D721Med (cell line): ENCODE results near the gene ZFAND2B.

Experiments used
- DNase-seq: peaks from one replicate; pipeline ENCODE4 v3.0.0; 2011; ENCODE audit warnings: low spot score; ENCODE audit not compliant: insufficient read length
- FAIRE-seq: peaks from 2 replicates; lab custom pipeline; 2011; peaks lifted over from hg19 to GRCh38; lab: Jason Lieb, UNC
- TF ChIP-seq, protein P1 (sequence below): IDR thresholded peaks from 2 replicates; pipeline ENCODE4 v1.5.1; 2012; ENCODE audit warnings: mild to moderate bottlenecking, control low read depth; ENCODE audit not compliant: insufficient read depth; ENCODE audit errors: missing control alignments

Gene ZFAND2B

DNA sequence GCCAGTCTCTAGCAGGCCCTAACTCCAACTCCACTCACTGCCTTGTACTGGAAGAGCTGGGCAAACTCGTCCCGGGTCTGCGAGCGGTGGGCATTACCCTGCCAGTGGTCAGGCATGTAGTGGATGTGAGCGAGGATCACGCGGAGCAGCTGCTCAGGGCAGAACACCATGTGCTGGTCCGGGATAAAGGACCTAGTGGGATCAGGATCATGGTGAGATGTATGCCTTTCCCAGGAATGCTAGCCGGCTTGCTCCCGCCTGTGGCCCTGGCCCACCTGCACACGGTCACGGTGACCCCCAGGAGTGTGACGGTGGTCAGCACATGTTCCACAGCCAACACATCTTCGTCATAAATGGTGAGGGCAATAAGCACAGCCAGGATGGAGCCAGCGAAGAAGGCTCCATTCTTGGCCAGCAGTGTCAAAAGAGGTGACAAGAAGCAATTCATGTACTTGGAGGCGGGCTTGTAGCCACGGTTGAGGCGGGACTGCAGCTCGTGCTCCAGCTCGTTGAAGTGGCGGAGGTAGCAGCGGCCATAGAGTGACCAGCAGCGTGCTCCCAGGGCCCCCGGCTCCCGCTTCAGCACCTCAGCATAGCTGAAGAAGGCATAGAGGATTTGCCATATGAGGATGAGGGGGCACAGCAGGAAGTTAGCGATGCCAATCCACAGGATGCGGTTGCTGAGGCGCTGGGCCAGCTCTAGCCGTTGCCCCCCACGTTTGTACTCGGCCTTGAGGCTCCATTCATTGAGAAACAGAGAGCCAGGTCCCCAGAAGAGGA is 17.4 kb downstream of the ZFAND2B start:
- FAIRE-seq (no peak), DNase-seq (no peak)
- TF ChIP-seq, protein P1, sequence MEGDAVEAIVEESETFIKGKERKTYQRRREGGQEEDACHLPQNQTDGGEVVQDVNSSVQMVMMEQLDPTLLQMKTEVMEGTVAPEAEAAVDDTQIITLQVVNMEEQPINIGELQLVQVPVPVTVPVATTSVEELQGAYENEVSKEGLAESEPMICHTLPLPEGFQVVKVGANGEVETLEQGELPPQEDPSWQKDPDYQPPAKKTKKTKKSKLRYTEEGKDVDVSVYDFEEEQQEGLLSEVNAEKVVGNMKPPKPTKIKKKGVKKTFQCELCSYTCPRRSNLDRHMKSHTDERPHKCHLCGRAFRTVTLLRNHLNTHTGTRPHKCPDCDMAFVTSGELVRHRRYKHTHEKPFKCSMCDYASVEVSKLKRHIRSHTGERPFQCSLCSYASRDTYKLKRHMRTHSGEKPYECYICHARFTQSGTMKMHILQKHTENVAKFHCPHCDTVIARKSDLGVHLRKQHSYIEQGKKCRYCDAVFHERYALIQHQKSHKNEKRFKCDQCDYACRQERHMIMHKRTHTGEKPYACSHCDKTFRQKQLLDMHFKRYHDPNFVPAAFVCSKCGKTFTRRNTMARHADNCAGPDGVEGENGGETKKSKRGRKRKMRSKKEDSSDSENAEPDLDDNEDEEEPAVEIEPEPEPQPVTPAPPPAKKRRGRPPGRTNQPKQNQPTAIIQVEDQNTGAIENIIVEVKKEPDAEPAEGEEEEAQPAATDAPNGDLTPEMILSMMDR, result no peak

DNA sequence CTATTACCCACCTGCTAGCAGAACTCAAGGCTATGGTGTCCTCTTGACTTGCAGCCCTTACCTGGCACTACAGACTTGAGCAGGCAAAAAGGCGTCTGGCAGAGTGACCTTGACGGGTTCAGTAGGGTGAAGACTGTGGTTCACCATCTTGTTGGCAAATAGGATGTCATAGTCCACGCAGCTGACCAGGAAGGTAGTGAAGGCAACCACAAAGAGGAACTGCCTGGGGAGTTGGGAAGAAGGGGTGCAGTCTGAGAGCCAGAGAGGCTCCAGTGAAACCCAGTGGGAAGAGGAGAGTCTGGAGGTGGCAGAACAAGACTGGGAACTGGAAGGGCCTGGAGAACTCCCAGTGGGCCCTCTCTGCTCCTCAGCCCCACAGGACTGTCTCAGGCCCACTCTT is 18.8 kb downstream of the ZFAND2B start:
- TF ChIP-seq, protein P1, result no peak
- DNase-seq (no peak), FAIRE-seq (no peak)

DNA sequence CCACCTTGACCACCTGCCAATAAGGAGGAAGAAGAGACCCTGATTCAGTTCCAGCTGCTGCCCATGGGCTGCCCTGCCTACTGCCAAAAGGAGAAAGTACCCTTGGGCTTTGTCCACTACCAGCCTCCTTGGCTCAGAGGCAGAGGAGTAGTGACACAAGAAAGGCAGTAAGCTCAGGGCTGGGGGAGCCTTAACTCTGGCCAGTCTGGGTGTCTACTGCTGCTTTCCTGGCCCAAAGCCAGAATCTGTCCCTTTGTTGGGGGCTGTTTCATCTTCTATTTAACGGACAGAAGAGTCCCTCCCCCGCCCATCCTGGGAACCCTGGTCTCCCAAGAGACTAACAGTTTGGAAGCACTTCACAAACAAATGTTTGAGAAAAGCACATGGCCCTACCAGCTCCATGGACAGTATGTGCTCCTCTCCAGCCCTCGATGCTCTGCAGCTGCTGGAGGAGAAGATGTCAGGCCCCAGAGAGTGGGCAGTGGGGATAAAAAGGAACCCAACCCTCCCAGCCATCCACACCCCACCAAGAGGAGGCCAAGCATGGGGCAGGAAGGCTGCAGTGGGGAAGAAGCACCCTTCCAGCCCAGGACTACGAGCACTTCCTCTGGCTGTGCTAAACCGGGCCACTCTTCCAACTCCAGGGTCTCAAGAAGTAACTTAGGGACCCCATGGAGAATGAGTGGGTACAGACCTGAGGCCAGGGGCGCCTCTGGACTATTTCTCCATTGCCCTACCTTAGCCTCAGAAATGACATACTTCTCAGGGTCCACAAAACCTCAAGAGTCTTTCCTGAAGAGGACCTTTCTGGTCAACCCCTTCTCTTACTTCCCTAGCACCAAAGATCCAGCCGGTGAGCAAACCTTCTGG is 21.7 kb downstream of the ZFAND2B start:
- no peak for FAIRE-seq
- no peak for DNase-seq
- TF ChIP-seq, protein P1, result no peak

DNA sequence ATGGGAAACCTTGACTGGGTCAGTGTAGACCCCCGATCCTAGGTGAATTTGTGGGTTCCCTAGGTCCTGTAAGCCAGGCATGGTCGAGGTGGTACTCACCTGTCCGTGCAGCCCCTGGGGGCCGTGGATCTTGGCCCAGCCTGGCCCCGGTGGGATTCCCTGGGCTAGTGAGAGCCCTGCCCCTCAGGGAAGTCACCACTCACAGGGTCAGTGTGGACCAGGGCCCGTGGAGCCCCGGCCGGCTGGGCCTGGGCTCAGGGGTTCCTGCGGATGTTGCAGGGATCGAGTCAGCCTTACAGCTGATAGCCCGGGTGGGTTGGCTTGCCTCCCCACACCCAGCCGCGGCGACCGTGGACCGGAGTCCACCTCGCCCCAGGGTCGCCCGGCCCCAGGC is 22.3 kb downstream of the ZFAND2B start:
- DNase-seq (no peak), FAIRE-seq (no peak)
- TF ChIP-seq, protein P1, result no peak

DNA sequence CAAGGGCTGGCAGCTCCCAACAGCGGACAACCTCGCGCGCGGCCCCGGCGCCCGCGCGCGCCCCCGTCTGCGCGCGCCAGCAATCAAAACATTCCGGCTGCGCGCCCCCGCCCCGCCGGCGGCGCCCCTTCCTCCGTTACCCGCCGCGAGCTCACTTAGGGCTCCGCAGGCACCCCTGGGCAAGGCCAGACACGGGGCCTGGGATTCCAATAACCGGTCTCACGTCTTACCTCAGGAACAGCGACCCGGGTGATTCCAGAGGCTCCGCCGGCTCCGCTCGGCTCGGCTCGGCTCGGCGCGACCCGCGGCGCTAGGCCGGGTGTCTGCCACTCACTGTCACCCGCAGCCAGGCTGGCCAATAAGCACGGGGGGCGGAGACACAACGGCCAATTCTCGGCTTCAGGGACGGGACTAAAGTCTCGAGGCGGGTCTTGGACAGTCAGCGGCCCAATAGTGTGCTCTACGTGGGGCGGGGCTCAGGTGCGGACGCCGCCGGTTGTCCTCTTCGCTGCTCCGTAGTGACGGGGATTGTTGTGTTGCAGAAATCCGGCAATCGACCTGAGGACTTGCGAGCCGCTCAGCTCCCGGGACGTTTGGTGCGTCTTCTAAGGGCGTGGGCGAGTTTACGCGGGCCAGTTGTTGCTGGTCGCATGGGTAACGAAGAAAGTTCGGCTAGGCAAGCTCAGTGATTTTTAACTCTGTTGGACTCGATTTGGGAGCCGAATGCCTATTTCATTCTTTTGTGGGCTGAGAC is 22.9 kb downstream of the ZFAND2B start, which contains the start of the genes ANKZF1 and ATG9A:
ANKZF1 (plus strand) TSS at position 502 of the 754 bp plus-strand sequence. CDS start 452 bp downstream, outside the sequence.
ATG9A (minus strand) TSS at position 332 of the 754 bp plus-strand sequence. CDS start 1,612 bp downstream, outside the sequence.
- DNase-seq (peak; percentile 100), FAIRE-seq (no peak)
- TF ChIP-seq, protein P1, result no peak

DNA sequence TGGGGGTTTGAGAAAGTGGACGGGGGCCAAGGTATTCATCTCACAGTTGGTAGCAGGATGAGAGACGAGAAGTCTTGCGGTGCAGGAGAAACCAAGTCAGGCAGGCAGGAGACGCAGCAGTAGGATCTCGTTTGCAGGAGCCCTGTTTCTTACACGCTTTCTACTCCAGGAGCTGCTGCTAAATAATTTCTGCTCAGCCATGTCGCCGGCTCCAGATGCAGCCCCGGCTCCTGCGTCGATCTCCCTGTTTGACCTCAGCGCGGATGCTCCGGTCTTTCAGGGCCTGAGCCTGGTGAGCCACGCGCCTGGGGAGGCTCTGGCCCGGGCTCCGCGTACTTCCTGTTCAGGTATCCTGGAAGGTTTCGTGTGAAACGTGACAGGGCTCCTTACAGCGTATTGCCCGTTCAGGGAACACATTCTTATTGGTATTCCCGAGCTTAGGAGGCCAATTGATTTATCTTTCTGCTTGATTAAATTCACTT is 23.5 kb downstream of the ZFAND2B start:
- DNase-seq, result no peak
- TF ChIP-seq, protein P1, result no peak
- FAIRE-seq, result no peak
